Muscle layer of colon (tissue), 2 donors: Measurements from ENCODE around the gene NGEF.

ENCODE experiments used
- H3K27ac ChIP-seq: one replicate; pipeline ENCODE4 v1.7.0; 2013; ENCODE audit warnings: low read depth, mild to moderate bottlenecking, low read length, moderate library complexity
- H3K27me3 ChIP-seq, 2 donors: one replicate each; pipeline ENCODE4 v1.7.0; 2013; ENCODE audit warnings: low read length in 2 of 2, mild to moderate bottlenecking in 2 of 2; ENCODE audit not compliant: insufficient read depth in 2 of 2, control insufficient read depth in 1 of 2
- H3K36me3 ChIP-seq: one replicate; pipeline ENCODE4 v1.7.0; 2013; ENCODE audit warnings: mild to moderate bottlenecking, low read length; ENCODE audit not compliant: insufficient read depth
- H3K4me1 ChIP-seq: one replicate; pipeline ENCODE4 v1.7.0; 2013; ENCODE audit warnings: mild to moderate bottlenecking, low read length; ENCODE audit not compliant: insufficient read depth
- H3K4me3 ChIP-seq, 2 donors: one replicate each; pipeline ENCODE4 v1.7.0; 2013; ENCODE audit warnings: low read length in 2 of 2, low read depth in 1 of 2, mild to moderate bottlenecking in 1 of 2, moderate library complexity in 1 of 2
- H3K9ac ChIP-seq: one replicate; pipeline ENCODE4 v1.7.0; 2013; ENCODE audit warnings: low read length
- H3K9me3 ChIP-seq: one replicate; pipeline ENCODE4 v1.7.0; 2013; ENCODE audit warnings: mild to moderate bottlenecking, low read length
- donor health status: abdominal sarcoma.
- donor health status: Adenocarcinoma of cecum.

Gene NGEF

GRCh38 chr2:233003658-233004555, 9.1 kb downstream of the NGEF start:
- Histone ChIP-seq H3K9me3 (no peaks in the 10 kb centered on the region), H3K4me1 (no peaks in the 10 kb centered on the region), H3K27me3 (no peaks in the 10 kb centered on the region), H3K9ac (no peak overlapping the region), H3K27ac (no peak overlapping the region), H3K4me3 (no peak overlapping the region), H3K36me3 (no peaks in the 10 kb centered on the region)

- H3K36me3 ChIP-seq, result no peaks in the 10 kb centered on the region
- no peak overlapping the region for H3K9ac ChIP-seq
- no peaks in the 10 kb centered on the region for H3K27me3 ChIP-seq
- no peak overlapping the region for H3K27ac ChIP-seq
- no peaks in the 10 kb centered on the region for H3K4me1 ChIP-seq
- H3K9me3 ChIP-seq, result no peaks in the 10 kb centered on the region
- H3K4me3 ChIP-seq, result no peak overlapping the region
Measured at GRCh38 chr2:233002829-233003657, 10.0 kb downstream of the NGEF start.

GRCh38 chr2:233000886-233001750, 11.9 kb downstream of the NGEF start:
- H3K4me3 ChIP-seq, result no peak overlapping the region
- H3K9ac ChIP-seq, result no peak overlapping the region
- no peaks in the 10 kb centered on the region for H3K27me3 ChIP-seq
- no peak overlapping the region for H3K27ac ChIP-seq
- H3K36me3 ChIP-seq, result no peaks in the 10 kb centered on the region
- no peaks in the 10 kb centered on the region for H3K9me3 ChIP-seq
- no peaks in the 10 kb centered on the region for H3K4me1 ChIP-seq

GRCh38 chr2:232999354-232999753, 13.7 kb downstream of the NGEF start:
- H3K4me1 ChIP-seq, result no peaks in the 10 kb centered on the region
- no peaks in the 10 kb centered on the region for H3K27me3 ChIP-seq
- no peak overlapping the region for H3K27ac ChIP-seq
- H3K9me3 ChIP-seq, result no peaks in the 10 kb centered on the region
- no peak overlapping the region for H3K4me3 ChIP-seq
- H3K9ac ChIP-seq, result no peak overlapping the region
- H3K36me3 ChIP-seq, result no peaks in the 10 kb centered on the region

- Histone ChIP-seq H3K9ac (no peak overlapping the region), H3K36me3 (no peaks in the 10 kb centered on the region), H3K4me3 (no peak overlapping the region), H3K9me3 (no peaks in the 10 kb centered on the region), H3K27me3 (no peaks in the 10 kb centered on the region), H3K4me1 (no peaks in the 10 kb centered on the region), H3K27ac (no peak overlapping the region)
Measured at GRCh38 chr2:232998666-232998985, 14.4 kb downstream of the NGEF start.

- Histone ChIP-seq H3K9ac (no peak overlapping the region), H3K36me3 (no peaks in the 10 kb centered on the region), H3K27me3 (no peaks in the 10 kb centered on the region), H3K4me1 (no peaks in the 10 kb centered on the region), H3K9me3 (no peaks in the 10 kb centered on the region), H3K4me3 (no peak overlapping the region), H3K27ac (no peak overlapping the region)
Measured at GRCh38 chr2:232997749-232998665, 15.0 kb downstream of the NGEF start.

- Histone ChIP-seq H3K9ac (no peak overlapping the region), H3K36me3 (no peaks in the 10 kb centered on the region), H3K4me3 (no peak overlapping the region), H3K27me3 (no peaks in the 10 kb centered on the region), H3K27ac (no peak overlapping the region), H3K4me1 (no peaks in the 10 kb centered on the region), H3K9me3 (no peaks in the 10 kb centered on the region)
Measured at GRCh38 chr2:232994446-232994845, 18.6 kb downstream of the NGEF start.

- H3K27me3 ChIP-seq, result no peaks in the 10 kb centered on the region
- no peaks in the 10 kb centered on the region for H3K4me1 ChIP-seq
- no peaks in the 10 kb centered on the region for H3K9me3 ChIP-seq
- H3K27ac ChIP-seq, result no peak overlapping the region
- H3K4me3 ChIP-seq, result no peak overlapping the region
- no peak overlapping the region for H3K9ac ChIP-seq
- no peaks in the 10 kb centered on the region for H3K36me3 ChIP-seq
Measured at GRCh38 chr2:232993231-232993821, 19.7 kb downstream of the NGEF start.

- no peak overlapping the region for H3K27ac ChIP-seq
Measured at GRCh38 chr2:232986155-232986554, 26.9 kb downstream of the NGEF start.

GRCh38 chr2:232984451-232985207, 28.4 kb downstream of the NGEF start:
- H3K27me3 ChIP-seq, result no peaks in the 10 kb centered on the region
- no peak overlapping the region for H3K4me3 ChIP-seq
- no peaks in the 10 kb centered on the region for H3K9me3 ChIP-seq
- no peaks in the 10 kb centered on the region for H3K36me3 ChIP-seq
- H3K4me1 ChIP-seq, result no peaks in the 10 kb centered on the region
- H3K27ac ChIP-seq, result no peak overlapping the region
- H3K9ac ChIP-seq, result no peak overlapping the region

More at GRCh38 chr2:232986155-232986554, 26.9 kb downstream of the NGEF start:
- no peak overlapping the region for H3K9ac ChIP-seq
- H3K4me3 ChIP-seq, result no peak overlapping the region
- H3K36me3 ChIP-seq, result no peaks in the 10 kb centered on the region
- no peaks in the 10 kb centered on the region for H3K27me3 ChIP-seq
- no peaks in the 10 kb centered on the region for H3K4me1 ChIP-seq
- H3K9me3 ChIP-seq, result no peaks in the 10 kb centered on the region
